Type B pancreatic cell (in vitro differentiated cells): ENCODE results near the gene EPOP. TPM values are rescaled to one million over a fixed set of nuclear protein-coding genes. Genes with fewer than 3 reads are reported as not detected.
"Not testable (repeated sequence)": the region's sequence is repeated elsewhere in the genome, so short reads cannot be mapped to it uniquely, and the experiment has no call there.

Source experiments
- DNase-seq: peaks from one replicate; pipeline ENCODE4 v3.0.0; 2021; ENCODE audit warnings: mixed read lengths; ENCODE audit not compliant: unreplicated experiment; ENCODE audit errors: extremely low spot score
- H3K27ac Mint-ChIP-seq: 2 replicates; pipeline ENCODE4 v1.8.0; 2021; ENCODE audit warnings: mild to moderate bottlenecking, mixed read lengths
- H3K27me3 Mint-ChIP-seq: 2 replicates; pipeline ENCODE4 v1.8.0; 2021; ENCODE audit warnings: mixed read lengths
- H3K36me3 Mint-ChIP-seq: 2 replicates; pipeline ENCODE4 v1.8.0; 2021; ENCODE audit warnings: mixed read lengths
- H3K4me1 Mint-ChIP-seq: one replicate; pipeline ENCODE4 v1.8.0; 2021; ENCODE audit warnings: mixed read lengths; ENCODE audit not compliant: unreplicated experiment
- H3K4me3 Mint-ChIP-seq: 2 replicates; pipeline ENCODE4 v1.8.0; 2021; ENCODE audit warnings: mild to moderate bottlenecking, mixed read lengths
- H3K9me3 Mint-ChIP-seq: 2 replicates; pipeline ENCODE4 v1.8.0; 2021; ENCODE audit warnings: mixed read lengths
- CTCF ChIP-seq: fragments of 200-600 bp; sonication (generic); conservative IDR thresholded peaks from 2 replicates; pipeline ENCODE4 v1.5.0; 2021; ENCODE audit warnings: antibody characterized with exemption, mild to moderate bottlenecking
- total RNA-seq: library from RNA; stranded (reverse); gene quantifications from 2 replicates; pipeline ENCODE4 v1.2.1, GENCODE V29; 2021; ENCODE audit warnings: low replicate concordance

Gene EPOP
- total RNA-seq, 1 donor from 2014 or later = 6.2 TPM

DNA sequence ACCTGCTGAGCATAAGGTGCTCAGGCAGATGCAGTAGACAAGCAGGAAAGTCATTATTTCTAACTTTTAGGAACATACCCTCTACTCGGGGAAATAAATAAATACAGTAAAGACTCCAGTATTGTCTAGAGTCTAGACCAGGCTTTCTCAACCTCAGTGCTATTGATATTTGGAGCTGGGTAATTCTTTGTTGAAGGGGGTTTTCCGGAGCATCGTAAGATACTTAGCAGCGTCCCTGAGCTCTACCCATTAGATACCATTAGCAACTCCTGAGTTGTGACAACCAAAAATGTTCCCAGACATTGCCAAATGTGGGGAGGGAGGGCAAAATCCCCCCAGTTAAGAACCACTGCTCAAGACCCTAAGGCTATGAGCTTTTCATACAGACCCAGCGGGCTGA is 21.1 kb downstream of the EPOP start:
- no peaks in the 10 kb centered on the region for H3K9me3 Mint-ChIP-seq
- peaks cover 21% of the 10 kb centered on the region for H3K4me1 Mint-ChIP-seq
- no peak for DNase-seq
- H3K27ac Mint-ChIP-seq = no peak overlapping the region
- no peak for TF ChIP-seq CTCF
- peaks cover 12% of the 10 kb centered on the region for H3K27me3 Mint-ChIP-seq
- H3K4me3 Mint-ChIP-seq = no peak overlapping the region
- H3K36me3 Mint-ChIP-seq = no peaks in the 10 kb centered on the region

GRCh38 chr17:38653230-38653629 is 21.5 kb downstream of the EPOP start:
- Mint-ChIP-seq H3K4me3 (no peak overlapping the region), H3K27me3 (peaks cover 9% of the 10 kb centered on the region), H3K9me3 (no peaks in the 10 kb centered on the region), H3K27ac (no peak overlapping the region), H3K4me1 (peaks cover 21% of the 10 kb centered on the region), H3K36me3 (no peaks in the 10 kb centered on the region)
- no peak for TF ChIP-seq CTCF
- no peak for DNase-seq

- peaks cover 12% of the 10 kb centered on the region for H3K27me3 Mint-ChIP-seq
- not testable (repeated sequence) for DNase-seq, H3K27ac Mint-ChIP-seq, H3K4me3 Mint-ChIP-seq, H3K9me3 Mint-ChIP-seq, H3K36me3 Mint-ChIP-seq
- H3K4me1 Mint-ChIP-seq = peaks cover 12% of the 10 kb centered on the region
These were observed 24.0 kb downstream of the EPOP start for GRCh38 chr17:38650653-38651173.

DNA sequence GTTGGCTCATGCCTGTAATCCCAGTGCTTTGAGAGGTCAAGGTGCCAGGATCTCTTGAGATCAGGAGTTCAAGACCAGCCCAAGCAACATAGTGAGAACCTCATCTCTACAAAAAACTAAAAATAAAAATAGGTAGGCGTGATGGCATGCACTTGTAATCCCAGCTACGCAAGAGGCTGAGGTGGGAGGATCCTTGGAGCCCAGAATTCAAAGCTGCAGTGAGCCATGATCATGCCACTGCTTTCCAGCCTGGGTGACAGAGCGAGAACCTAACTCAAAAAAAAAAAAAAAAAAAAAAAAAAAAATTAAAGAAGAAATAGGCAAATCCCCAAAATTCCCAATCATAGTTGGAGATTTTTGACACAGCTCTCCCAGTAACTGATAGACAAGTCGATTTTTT is 36.8 kb downstream of the EPOP start:
- TF ChIP-seq CTCF = no peak
- Mint-ChIP-seq H3K4me3 (no peak overlapping the region), H3K4me1 (no peaks in the 10 kb centered on the region), H3K9me3 (no peaks in the 10 kb centered on the region), H3K36me3 (no peaks in the 10 kb centered on the region), H3K27ac (no peak overlapping the region), H3K27me3 (peaks cover under 1% of the 10 kb centered on the region)
- no peak for DNase-seq

DNA sequence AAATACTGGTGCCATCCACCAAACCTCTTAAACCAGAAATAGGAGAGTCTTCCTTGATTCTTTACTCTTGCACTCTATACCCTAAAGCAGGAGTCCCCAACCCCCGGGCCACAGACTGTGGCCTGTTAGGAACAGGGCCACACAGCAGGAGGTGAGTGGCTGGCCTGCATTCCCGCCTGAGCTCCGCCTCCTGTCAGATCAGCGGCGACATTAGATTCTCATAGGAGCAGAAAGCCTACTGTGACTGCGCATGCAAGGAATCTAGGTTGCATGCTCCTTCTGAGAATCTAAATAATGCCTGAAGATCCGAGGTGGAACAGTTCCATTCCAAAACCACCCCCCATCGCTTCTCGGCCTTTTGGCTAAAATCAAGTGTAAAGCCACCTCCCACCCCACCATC is 38.7 kb downstream of the EPOP start:
- H3K27ac Mint-ChIP-seq = no peak overlapping the region

DNA sequence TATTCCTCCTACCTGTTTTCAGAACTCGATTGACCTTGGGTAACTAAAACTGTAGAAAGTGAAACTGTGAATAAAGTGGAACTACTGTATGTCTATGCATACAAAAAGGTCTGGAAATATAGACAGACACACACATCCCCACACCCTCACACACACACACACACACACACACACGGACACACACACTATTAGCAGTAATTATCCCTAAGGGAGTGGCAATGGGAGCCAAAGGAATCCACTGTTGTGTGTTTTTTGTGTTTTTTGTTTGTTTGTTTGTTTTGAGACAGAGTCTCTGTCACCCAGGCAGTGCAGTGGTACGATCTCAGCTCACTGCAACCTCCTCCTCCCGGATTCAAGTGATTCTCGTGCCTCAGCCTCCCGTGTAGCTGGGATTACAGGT is 42.4 kb downstream of the EPOP start:
- no peak overlapping the region for H3K27ac Mint-ChIP-seq
- H3K4me3 Mint-ChIP-seq = no peak overlapping the region
- H3K4me1 Mint-ChIP-seq = no peaks in the 10 kb centered on the region
- no peaks in the 10 kb centered on the region for H3K9me3 Mint-ChIP-seq
- no peak for TF ChIP-seq CTCF
- H3K27me3 Mint-ChIP-seq = no peaks in the 10 kb centered on the region
- DNase-seq = no peak
- H3K36me3 Mint-ChIP-seq = no peaks in the 10 kb centered on the region

More for the DNA sequence above, 38.7 kb downstream of the EPOP start:
- Mint-ChIP-seq H3K4me1 (no peaks in the 10 kb centered on the region), H3K36me3 (no peaks in the 10 kb centered on the region), H3K4me3 (no peak overlapping the region), H3K9me3 (no peaks in the 10 kb centered on the region), H3K27me3 (no peaks in the 10 kb centered on the region)
- no peak for TF ChIP-seq CTCF
- no peak for DNase-seq
